Neural cell (in vitro differentiated cells): ENCODE results near the gene MBD4. TPM values are rescaled to one million over a fixed set of nuclear protein-coding genes. Genes with fewer than 3 reads are reported as not detected.

Experiments
- H2AFZ ChIP-seq: fragments of 200-600, 300-800 bp; sonication (generic), shearing (Covaris generic); 2 replicates; pipeline ENCODE4 v1.6.0; 2014; ENCODE audit warnings: low read depth, mild to moderate bottlenecking, antibody characterized with exemption, low read length, moderate library complexity
- H3F3A ChIP-seq: fragments of 200-600 bp; shearing (Covaris generic); 2 replicates; pipeline ENCODE4 v1.6.1; 2016; ENCODE audit warnings: mild to moderate bottlenecking, moderate library complexity, mixed read lengths, antibody characterized with exemption, low read length; ENCODE audit not compliant: insufficient read depth, poor library complexity, severe bottlenecking
- H3K27ac ChIP-seq: fragments of 200-600, 300-800 bp; sonication (generic), shearing (Covaris generic); 2 replicates; pipeline ENCODE4 v1.5.1; 2014; ENCODE audit warnings: mild to moderate bottlenecking, low read length, moderate library complexity
- H3K27me3 ChIP-seq: fragments of 300-800, 200-600 bp; sonication (generic), shearing (Covaris generic); 2 replicates; pipeline ENCODE4 v1.6.0; 2014; ENCODE audit warnings: mild to moderate bottlenecking, low read depth, low read length, moderate library complexity; ENCODE audit not compliant: insufficient read depth
- H3K36me3 ChIP-seq: fragments of 300-800, 200-600 bp; sonication (generic), shearing (Covaris generic); 2 replicates; pipeline ENCODE4 v1.5.1; 2014; ENCODE audit warnings: mild to moderate bottlenecking, antibody characterized with exemption, low read length, moderate library complexity; ENCODE audit not compliant: insufficient read depth
- H3K4me2 ChIP-seq: fragments of 300-800, 200-600 bp; sonication (generic), shearing (Covaris generic); 2 replicates; pipeline ENCODE4 v1.6.0; 2014; ENCODE audit warnings: mild to moderate bottlenecking, low read length
- H3K4me3 ChIP-seq: fragments of 300-800, 200-600 bp; sonication (generic), shearing (Covaris generic); 2 replicates; pipeline ENCODE4 v1.5.1; 2014; ENCODE audit warnings: mild to moderate bottlenecking, low read length, moderate library complexity
- H3K79me2 ChIP-seq: fragments of 200-600 bp; shearing (Covaris generic); replicated peaks from 2 replicates; pipeline ENCODE4 v1.6.0; 2014; ENCODE audit warnings: mild to moderate bottlenecking, low read length, moderate library complexity; ENCODE audit not compliant: insufficient read depth
- H3K9ac ChIP-seq: fragments of 300-800, 200-600 bp; sonication (generic), shearing (Covaris generic); 2 replicates; pipeline ENCODE4 v1.6.1; 2016; ENCODE audit warnings: mild to moderate bottlenecking, low read length, mixed read lengths
- H3K9me2 ChIP-seq: fragments of 200-600 bp; shearing (Covaris generic); 2 replicates; pipeline ENCODE4 v1.6.1; 2016; ENCODE audit warnings: mild to moderate bottlenecking, low read length, mixed read lengths; ENCODE audit not compliant: insufficient read depth
- H3K9me3 ChIP-seq: fragments of 200-600, 300-800 bp; sonication (generic), shearing (Covaris generic); 2 replicates; pipeline ENCODE4 v1.6.1; 2016; ENCODE audit warnings: mild to moderate bottlenecking, mixed run types, low read length, moderate library complexity, mixed read lengths
- H4K20me1 ChIP-seq: fragments of 200-600 bp; shearing (Covaris generic); 2 replicates; pipeline ENCODE4 v1.6.1; 2016; ENCODE audit warnings: mild to moderate bottlenecking, mixed run types; ENCODE audit not compliant: insufficient read depth
- EP300 ChIP-seq: fragments of 450-650 bp; conservative IDR thresholded peaks from 2 replicates; pipeline ENCODE4 v1.6.1; 2014; ENCODE audit warnings: antibody characterized with exemption, mild to moderate bottlenecking, moderate library complexity; ENCODE audit not compliant: poor library complexity, severe bottlenecking
- EZH2 ChIP-seq: fragments of 200-600, 300-800 bp; shearing (Covaris generic), sonication (generic); IDR thresholded peaks from 2 replicates; pipeline ENCODE4 v1.6.1; 2014; ENCODE audit warnings: antibody characterized with exemption, low read length, borderline replicate concordance, mild to moderate bottlenecking; ENCODE audit not compliant: insufficient read depth, poor library complexity, severe bottlenecking
- MXI1 ChIP-seq: fragments of 450-650 bp; conservative IDR thresholded peaks from 2 replicates; pipeline ENCODE4 v1.6.1; 2014; ENCODE audit warnings: antibody characterized with exemption, mild to moderate bottlenecking; ENCODE audit not compliant: poor library complexity, severe bottlenecking
- POLR2AphosphoS5 ChIP-seq: IDR thresholded peaks from 2 replicates; pipeline ENCODE4 v1.6.1; 2012
- RAD21 ChIP-seq: fragments of 450-650 bp; conservative IDR thresholded peaks from 2 replicates; pipeline ENCODE4 v1.6.1; 2014; ENCODE audit warnings: antibody characterized with exemption, mild to moderate bottlenecking, moderate library complexity
- SMC3 ChIP-seq: fragments of 450-650 bp; conservative IDR thresholded peaks from 2 replicates; pipeline ENCODE4 v1.6.1; 2014; ENCODE audit warnings: antibody characterized with exemption, mild to moderate bottlenecking, moderate library complexity; ENCODE audit not compliant: poor library complexity
- TAF1 ChIP-seq: IDR thresholded peaks from 2 replicates; pipeline ENCODE4 v1.6.1; 2012; ENCODE audit warnings: low read depth
- polyA plus RNA-seq: library from polyadenylated mRNA; depleted of rRNA; stranded (reverse); fragments of >200 nt; gene quantifications from 2 replicates; pipeline ENCODE4 v1.2.3, GENCODE V29; 2014
- TF ChIP-seq, protein P1 (sequence below): fragments of 450-650 bp; IDR thresholded peaks from 2 replicates; pipeline ENCODE4 v1.5.1; 2014; ENCODE audit warnings: antibody characterized with exemption, mild to moderate bottlenecking, moderate library complexity; ENCODE audit not compliant: poor library complexity, severe bottlenecking
- TF ChIP-seq, protein P2 (sequence below): IDR thresholded peaks from 2 replicates; pipeline ENCODE4 v1.6.1; 2012; ENCODE audit warnings: borderline replicate concordance

Gene MBD4
- polyA plus RNA-seq, 1 donor from 2014 or later: 50.0 TPM

DNA sequence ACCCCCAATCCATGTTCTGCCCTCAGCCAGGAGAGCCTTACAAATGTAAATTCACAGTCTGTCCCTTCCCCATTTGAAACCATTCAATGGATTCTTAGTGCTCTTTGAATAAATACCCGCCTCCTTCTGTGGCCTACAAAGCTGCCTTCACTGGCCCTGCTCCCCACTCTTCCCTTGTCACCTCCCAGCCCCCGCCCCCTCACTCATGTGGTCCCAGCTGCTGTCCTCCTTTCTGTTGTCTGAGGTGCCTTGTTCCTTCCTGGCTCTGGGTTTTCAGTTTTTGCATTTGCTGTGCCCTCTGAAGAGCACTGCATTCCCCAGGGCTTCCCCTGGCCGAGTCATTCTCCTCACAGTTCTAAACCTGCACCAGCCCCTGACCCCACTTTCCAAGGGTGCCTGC is 14.5 kb downstream of the MBD4 start:
- Histone ChIP-seq H3K27ac (no peak overlapping the region), H2AFZ (no peak overlapping the region), H3K9me3 (no peaks in the 10 kb centered on the region), H3K9me2 (no peaks in the 10 kb centered on the region), H3K36me3 (no peaks in the 10 kb centered on the region), H3K4me3 (no peak overlapping the region), H3K79me2 (no peaks in the 10 kb centered on the region), H3K4me2 (no peak overlapping the region), H4K20me1 (no peaks in the 10 kb centered on the region), H3K27me3 (no peaks in the 10 kb centered on the region), H3K9ac (no peak overlapping the region), H3F3A (no peaks in the 10 kb centered on the region)
- TF ChIP-seq, protein P1, sequence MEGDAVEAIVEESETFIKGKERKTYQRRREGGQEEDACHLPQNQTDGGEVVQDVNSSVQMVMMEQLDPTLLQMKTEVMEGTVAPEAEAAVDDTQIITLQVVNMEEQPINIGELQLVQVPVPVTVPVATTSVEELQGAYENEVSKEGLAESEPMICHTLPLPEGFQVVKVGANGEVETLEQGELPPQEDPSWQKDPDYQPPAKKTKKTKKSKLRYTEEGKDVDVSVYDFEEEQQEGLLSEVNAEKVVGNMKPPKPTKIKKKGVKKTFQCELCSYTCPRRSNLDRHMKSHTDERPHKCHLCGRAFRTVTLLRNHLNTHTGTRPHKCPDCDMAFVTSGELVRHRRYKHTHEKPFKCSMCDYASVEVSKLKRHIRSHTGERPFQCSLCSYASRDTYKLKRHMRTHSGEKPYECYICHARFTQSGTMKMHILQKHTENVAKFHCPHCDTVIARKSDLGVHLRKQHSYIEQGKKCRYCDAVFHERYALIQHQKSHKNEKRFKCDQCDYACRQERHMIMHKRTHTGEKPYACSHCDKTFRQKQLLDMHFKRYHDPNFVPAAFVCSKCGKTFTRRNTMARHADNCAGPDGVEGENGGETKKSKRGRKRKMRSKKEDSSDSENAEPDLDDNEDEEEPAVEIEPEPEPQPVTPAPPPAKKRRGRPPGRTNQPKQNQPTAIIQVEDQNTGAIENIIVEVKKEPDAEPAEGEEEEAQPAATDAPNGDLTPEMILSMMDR: no peak
- TF ChIP-seq SMC3 (no peak), POLR2AphosphoS5 (no peak), MXI1 (no peak), TAF1 (no peak), EZH2 (no peak), EP300 (no peak), RAD21 (no peak)
- TF ChIP-seq, protein P2, sequence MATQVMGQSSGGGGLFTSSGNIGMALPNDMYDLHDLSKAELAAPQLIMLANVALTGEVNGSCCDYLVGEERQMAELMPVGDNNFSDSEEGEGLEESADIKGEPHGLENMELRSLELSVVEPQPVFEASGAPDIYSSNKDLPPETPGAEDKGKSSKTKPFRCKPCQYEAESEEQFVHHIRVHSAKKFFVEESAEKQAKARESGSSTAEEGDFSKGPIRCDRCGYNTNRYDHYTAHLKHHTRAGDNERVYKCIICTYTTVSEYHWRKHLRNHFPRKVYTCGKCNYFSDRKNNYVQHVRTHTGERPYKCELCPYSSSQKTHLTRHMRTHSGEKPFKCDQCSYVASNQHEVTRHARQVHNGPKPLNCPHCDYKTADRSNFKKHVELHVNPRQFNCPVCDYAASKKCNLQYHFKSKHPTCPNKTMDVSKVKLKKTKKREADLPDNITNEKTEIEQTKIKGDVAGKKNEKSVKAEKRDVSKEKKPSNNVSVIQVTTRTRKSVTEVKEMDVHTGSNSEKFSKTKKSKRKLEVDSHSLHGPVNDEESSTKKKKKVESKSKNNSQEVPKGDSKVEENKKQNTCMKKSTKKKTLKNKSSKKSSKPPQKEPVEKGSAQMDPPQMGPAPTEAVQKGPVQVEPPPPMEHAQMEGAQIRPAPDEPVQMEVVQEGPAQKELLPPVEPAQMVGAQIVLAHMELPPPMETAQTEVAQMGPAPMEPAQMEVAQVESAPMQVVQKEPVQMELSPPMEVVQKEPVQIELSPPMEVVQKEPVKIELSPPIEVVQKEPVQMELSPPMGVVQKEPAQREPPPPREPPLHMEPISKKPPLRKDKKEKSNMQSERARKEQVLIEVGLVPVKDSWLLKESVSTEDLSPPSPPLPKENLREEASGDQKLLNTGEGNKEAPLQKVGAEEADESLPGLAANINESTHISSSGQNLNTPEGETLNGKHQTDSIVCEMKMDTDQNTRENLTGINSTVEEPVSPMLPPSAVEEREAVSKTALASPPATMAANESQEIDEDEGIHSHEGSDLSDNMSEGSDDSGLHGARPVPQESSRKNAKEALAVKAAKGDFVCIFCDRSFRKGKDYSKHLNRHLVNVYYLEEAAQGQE: no peak

DNA sequence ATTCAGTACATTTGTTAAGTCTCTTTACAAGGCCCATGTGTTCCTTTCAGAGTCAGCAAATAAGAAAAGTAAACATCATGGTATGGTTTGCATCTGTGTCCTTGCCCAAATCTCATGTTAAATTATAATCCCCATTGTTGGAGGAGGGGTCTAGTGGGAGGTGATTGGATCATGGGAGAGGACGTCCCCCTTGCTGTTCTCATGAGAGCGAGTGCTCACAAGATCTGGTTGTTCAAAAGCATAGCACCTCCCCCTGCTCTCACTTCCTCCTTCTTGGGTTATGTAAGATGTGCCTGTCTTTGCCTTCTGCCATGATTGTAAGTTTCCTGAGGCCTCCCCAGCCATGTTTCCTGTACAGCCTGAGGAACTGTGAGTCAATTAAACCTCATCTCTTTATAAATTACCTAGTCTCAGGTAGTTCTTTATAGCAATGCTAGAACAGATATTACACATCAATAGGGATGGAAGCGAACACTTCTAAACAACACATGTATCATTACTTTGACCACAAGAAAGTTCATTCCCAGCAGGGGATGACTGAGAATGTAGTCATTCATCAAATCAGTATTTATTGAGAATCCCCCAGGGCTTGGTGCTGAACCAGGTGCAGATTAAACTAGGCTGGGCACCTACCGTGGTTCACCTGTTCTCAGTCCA is 15.4 kb downstream of the MBD4 start:
- H4K20me1 ChIP-seq: no peaks in the 10 kb centered on the region
- no peaks in the 10 kb centered on the region for H3K9me3 ChIP-seq
- H3F3A ChIP-seq: no peaks in the 10 kb centered on the region
- no peaks in the 10 kb centered on the region for H3K79me2 ChIP-seq
- H3K36me3 ChIP-seq: no peaks in the 10 kb centered on the region
- H3K4me3 ChIP-seq: no peak overlapping the region
- no peaks in the 10 kb centered on the region for H3K9me2 ChIP-seq
- no peak overlapping the region for H2AFZ ChIP-seq
- H3K9ac ChIP-seq: no peak overlapping the region
- no peaks in the 10 kb centered on the region for H3K27me3 ChIP-seq
- no peak overlapping the region for H3K4me2 ChIP-seq
- TF ChIP-seq, protein P2: no peak
- TF ChIP-seq, protein P1: no peak
- no peak for TF ChIP-seq EP300
- TF ChIP-seq POLR2AphosphoS5: no peak
- no peak for TF ChIP-seq TAF1
- no peak for TF ChIP-seq RAD21
- TF ChIP-seq SMC3: no peak
- TF ChIP-seq MXI1: no peak
- no peak overlapping the region for H3K27ac ChIP-seq
